Caco-2 (cell line): ENCODE measurements around the gene GRM7. TPM values are rescaled to one million over a fixed set of nuclear protein-coding genes. Genes with fewer than 3 reads are reported as not detected.

Experiments
- BruUV-seq: library from RNA; stranded (reverse); fragments of 400-500 nt; replicated peaks from 2 replicates; lab custom pipeline; 2021; lab: Mats Ljungman, UMichigan
- CTCF ChIA-PET: fragments of 300-600 bp; sonication (Branson Sonifier 250); formaldehyde crosslinking; loops from one replicate; lab custom pipeline; 2022; ENCODE audit warnings: antibody characterized with exemption; lab: Charles Lee
- POLR2A ChIA-PET: fragments of 300-600 bp; sonication (Branson Sonifier 250); formaldehyde crosslinking; loops from one replicate; lab custom pipeline; 2022; ENCODE audit warnings: antibody characterized with exemption; lab: Charles Lee
- DNase-seq, 2 experiments: peaks; one replicate each; pipeline versions ENCODE4 v3.0.0 to v3.0.0-alpha.2; 2020 to 2022
- H3K27me3 ChIP-seq: replicated peaks from 2 replicates; pipeline ENCODE4 v1.6.0; 2011; ENCODE audit warnings: low read length; ENCODE audit not compliant: control insufficient read depth, insufficient read depth
- H3K36me3 ChIP-seq: 2 replicates; pipeline ENCODE4 v1.5.1; 2011; ENCODE audit warnings: low read length; ENCODE audit not compliant: control insufficient read depth, insufficient read depth
- H3K4me1 ChIP-seq: fragments of 250-450 bp; sonication (Bioruptor Pico); 2 replicates; pipeline ENCODE4 v1.5.1; 2020; ENCODE audit warnings: mild to moderate bottlenecking
- H3K4me3 ChIP-seq: 2 replicates; pipeline ENCODE4 v1.5.1; 2011; ENCODE audit warnings: low read depth, mild to moderate bottlenecking, control low read depth, low read length
- H3K9me3 ChIP-seq: fragments of 250-450 bp; sonication (Bioruptor Pico); 2 replicates; pipeline ENCODE4 v1.5.1; 2020; ENCODE audit warnings: mild to moderate bottlenecking, moderate library complexity
- H3K27ac Mint-ChIP-seq: one replicate; pipeline ENCODE4 v1.8.0; 2022; ENCODE audit warnings: mixed read lengths; ENCODE audit not compliant: unreplicated experiment
- H3K27me3 Mint-ChIP-seq: one replicate; pipeline ENCODE4 v1.8.0; 2022; ENCODE audit warnings: mixed read lengths; ENCODE audit not compliant: insufficient read depth, unreplicated experiment
- H3K36me3 Mint-ChIP-seq: one replicate; pipeline ENCODE4 v1.8.0; 2022; ENCODE audit warnings: mild to moderate bottlenecking, mixed read lengths; ENCODE audit not compliant: insufficient read depth, unreplicated experiment
- H3K4me1 Mint-ChIP-seq: one replicate; pipeline ENCODE4 v1.8.0; 2022; ENCODE audit warnings: low read depth, mixed read lengths; ENCODE audit not compliant: unreplicated experiment
- H3K4me3 Mint-ChIP-seq: one replicate; pipeline ENCODE4 v1.8.0; 2022; ENCODE audit warnings: mild to moderate bottlenecking, moderate library complexity, mixed read lengths; ENCODE audit not compliant: unreplicated experiment
- H3K9me3 Mint-ChIP-seq: one replicate; pipeline ENCODE4 v1.8.0; 2022; ENCODE audit warnings: mixed read lengths; ENCODE audit not compliant: unreplicated experiment
- CTCF ChIP-seq, 2 experiments: fragments of 200-600 bp in 1 of 2; IDR thresholded peaks; 1 replicate in 1 of 2; 2 replicates in 1 of 2; pipeline versions ENCODE4 v1.5.1 to v1.8.0; 2011 to 2022; ENCODE audit warnings: antibody characterized with exemption in 1 of 2, control low read depth in 1 of 2, inconsistent platforms in 1 of 2, low read depth in 1 of 2, low read length in 1 of 2, mild to moderate bottlenecking in 1 of 2, moderate library complexity in 1 of 2; ENCODE audit not compliant: insufficient read depth in 1 of 2, severe bottlenecking in 1 of 2, unreplicated experiment in 1 of 2
- intact Hi-C: fragments of 100-400 bp; cut with micrococcal nuclease; formaldehyde crosslinking; loops from one replicate; pipeline ENCODE4 v1.10.0; 2022; ENCODE audit not compliant: unreplicated experiment
- total RNA-seq: library from RNA; stranded (reverse); gene quantifications from 2 replicates; pipeline ENCODE4 v1.2.3, GENCODE V29; 2022

Gene GRM7
- total RNA-seq, 1 experiment from 2014 or later, result not detected

- Mint-ChIP-seq H3K27ac (no peak overlapping the region), H3K4me1 (no peaks in the 10 kb centered on the region), H3K4me3 (no peak overlapping the region), H3K9me3 (peaks cover 23% of the 10 kb centered on the region), H3K27me3 (peaks cover 4% of the 10 kb centered on the region), H3K36me3 (peaks cover 6% of the 10 kb centered on the region)
- ChIA-PET CTCF (no interaction called here), POLR2A (no interaction called here)
- Histone ChIP-seq H3K4me1 (no peaks in the 10 kb centered on the region), H3K27me3 (no peaks in the 10 kb centered on the region), H3K36me3 (no peaks in the 10 kb centered on the region), H3K4me3 (no peak overlapping the region), H3K9me3 (no peaks in the 10 kb centered on the region)
- no peak for DNase-seq
- BruUV-seq, result no TSS peak
- intact Hi-C loops, result no loop called here
- TF ChIP-seq CTCF (IDR thresholded peaks at IDR 0.05; ENCODE audit: insufficient read depth in 1 of 2, low read depth in 1 of 2, low read length in 1 of 2, severe bottlenecking in 1 of 2, unreplicated experiment in 1 of 2), result no peak
These were observed 245.7 kb downstream of the GRM7 start for GRCh38 chr3:7106635-7107034.

- H3K4me3 Mint-ChIP-seq, result no peak overlapping the region
- H3K36me3 Mint-ChIP-seq, result no peaks in the 10 kb centered on the region
These were observed 251.7 kb downstream of the GRM7 start for GRCh38 chr3:7112523-7113056.

GRCh38 chr3:7144697-7145308, 283.9 kb downstream of the GRM7 start:
- no peak overlapping the region for H3K4me3 ChIP-seq
- no TSS peak for BruUV-seq
- H3K4me3 Mint-ChIP-seq, result no peak overlapping the region
- ChIA-PET POLR2A (no interaction called here), CTCF (no interaction called here)
- H3K27me3 ChIP-seq, result no peaks in the 10 kb centered on the region
- no peak overlapping the region for H3K27ac Mint-ChIP-seq
- H3K4me1 ChIP-seq, result no peaks in the 10 kb centered on the region
- peak; percentile 29 to 30 for DNase-seq
- no peaks in the 10 kb centered on the region for H3K36me3 ChIP-seq
- no peaks in the 10 kb centered on the region for H3K36me3 Mint-ChIP-seq
- H3K9me3 ChIP-seq, result no peaks in the 10 kb centered on the region
- intact Hi-C loops, result loop anchor here (10.0 kb wide), 1 partner anchor 150 kb away; no protein-coding TSS in a partner anchor
- no peaks in the 10 kb centered on the region for H3K4me1 Mint-ChIP-seq
- peaks cover 9% of the 10 kb centered on the region for H3K27me3 Mint-ChIP-seq
- no peaks in the 10 kb centered on the region for H3K9me3 Mint-ChIP-seq
- TF ChIP-seq CTCF (IDR thresholded peaks at IDR 0.05; ENCODE audit: insufficient read depth in 1 of 2, low read depth in 1 of 2, low read length in 1 of 2, severe bottlenecking in 1 of 2, unreplicated experiment in 1 of 2), result peak; percentile 40 to 43

More at GRCh38 chr3:7112523-7113056, 251.7 kb downstream of the GRM7 start:
- POLR2A ChIA-PET, result no interaction called here
- H3K27me3 Mint-ChIP-seq, result peaks cover 2% of the 10 kb centered on the region
- intact Hi-C loops, result no loop called here
- Histone ChIP-seq H3K27me3 (no peaks in the 10 kb centered on the region), H3K4me1 (no peaks in the 10 kb centered on the region), H3K9me3 (no peaks in the 10 kb centered on the region), H3K36me3 (no peaks in the 10 kb centered on the region), H3K4me3 (no peak overlapping the region)
- CTCF ChIA-PET, result no interaction called here
- H3K4me1 Mint-ChIP-seq, result no peaks in the 10 kb centered on the region
- H3K27ac Mint-ChIP-seq, result no peak overlapping the region
- no peaks in the 10 kb centered on the region for H3K9me3 Mint-ChIP-seq
- no TSS peak for BruUV-seq
- TF ChIP-seq CTCF (IDR thresholded peaks at IDR 0.05; ENCODE audit: insufficient read depth in 1 of 2, low read depth in 1 of 2, low read length in 1 of 2, severe bottlenecking in 1 of 2, unreplicated experiment in 1 of 2), result no peak
- no peak for DNase-seq
